RWPE1 (cell line): Measurements from ENCODE around the gene GPAT3.
"Not testable (repeated sequence)": the region's sequence is repeated elsewhere in the genome, so short reads cannot be mapped to it uniquely, and the experiment has no call there.

Experiments used
- CTCF ChIA-PET: fragments of 350-600 bp; sonication (Branson Sonifier 250); formaldehyde crosslinking; extraction: SDS; loops from one replicate; lab custom pipeline; 2021; lab: Yijun Ruan, JAX
- POLR2A ChIA-PET: fragments of 400-600 bp; formaldehyde crosslinking; extraction: SDS; loops from one replicate; lab custom pipeline; 2020; ENCODE audit warnings: antibody characterized with exemption; ENCODE audit not compliant: low non-redundant PET; lab: Yijun Ruan, JAX
- DNase-seq: peaks from one replicate; pipeline ENCODE4 v3.0.0; 2012; ENCODE audit warnings: low spot score
- H3K27ac ChIP-seq: fragments of 450-650 bp; 2 replicates; pipeline ENCODE4 v1.5.1; 2017
- CTCF ChIP-seq: fragments of 450-650 bp; conservative IDR thresholded peaks from 2 replicates; pipeline ENCODE4 v1.5.1; 2017; ENCODE audit warnings: low read depth, mild to moderate bottlenecking

GPAT3 gene

DNA sequence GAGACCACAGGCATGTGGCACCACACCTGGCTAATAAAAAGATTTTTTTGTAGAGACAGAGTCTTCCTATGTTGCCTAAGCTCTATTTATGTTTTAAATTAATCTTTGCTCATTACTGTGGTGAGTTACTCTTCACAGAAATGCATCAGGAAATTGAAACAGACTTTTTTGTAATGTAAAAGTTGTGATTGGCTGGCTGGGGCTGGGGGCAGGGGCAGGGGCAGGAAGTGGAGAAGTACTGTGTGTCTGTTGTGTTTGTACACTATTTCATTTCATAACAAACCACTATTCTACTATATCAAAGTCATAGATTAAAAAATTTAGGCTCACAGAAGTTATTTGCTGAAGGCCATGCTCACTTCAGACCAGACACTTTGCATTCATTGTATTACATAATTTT lies 31.9 kb upstream of the GPAT3 start:
- no peak overlapping the region for H3K27ac ChIP-seq
- ChIA-PET CTCF (no interaction called here), POLR2A (no interaction called here)
- no peak for TF ChIP-seq CTCF
- DNase-seq, result no peak

- DNase-seq, result no peak
- CTCF ChIA-PET, result no interaction called here
- no peak for TF ChIP-seq CTCF
These were observed 31.4 kb upstream of the GPAT3 start for GRCh38 chr4:83504503-83504902.

DNA sequence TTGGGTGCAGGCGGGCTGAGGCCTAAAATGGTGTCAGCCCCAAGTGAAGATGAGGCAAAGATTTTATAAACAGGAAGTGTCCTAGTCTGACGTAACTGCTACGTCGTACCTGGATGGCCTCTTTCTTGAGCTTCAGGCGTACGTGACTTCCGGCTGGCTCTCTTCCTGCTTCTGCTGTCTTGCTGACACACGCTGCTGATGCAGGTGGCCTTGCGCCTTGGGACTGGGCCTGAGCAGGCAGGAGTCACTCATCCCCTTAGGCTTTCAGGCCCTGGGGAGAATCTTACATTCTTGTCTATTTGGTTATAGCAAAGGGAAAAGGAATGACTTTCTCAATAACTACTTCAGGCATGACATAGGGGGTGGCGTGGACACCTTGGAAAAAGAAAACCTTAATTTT lies 30.9 kb upstream of the GPAT3 start:
- CTCF ChIA-PET, result no interaction called here
- POLR2A ChIA-PET, result no interaction called here
- DNase-seq, result no peak
- no peak for TF ChIP-seq CTCF
- no peak overlapping the region for H3K27ac ChIP-seq

More at GRCh38 chr4:83504503-83504902, 31.4 kb upstream of the GPAT3 start:
- no peak overlapping the region for H3K27ac ChIP-seq
- POLR2A ChIA-PET, result no interaction called here

GRCh38 chr4:83509156-83509585 lies 26.7 kb upstream of the GPAT3 start:
- TF ChIP-seq CTCF, result peak; percentile 49
- H3K27ac ChIP-seq, POLR2A ChIA-PET, DNase-seq: not testable (repeated sequence)
- CTCF ChIA-PET, result interaction anchor here (0.6 to 1.2 kb wide), 6 partner anchors 13 to 130 kb away, joined by 3 to 4 read pairs (median 3); no protein-coding TSS in a partner anchor

DNA sequence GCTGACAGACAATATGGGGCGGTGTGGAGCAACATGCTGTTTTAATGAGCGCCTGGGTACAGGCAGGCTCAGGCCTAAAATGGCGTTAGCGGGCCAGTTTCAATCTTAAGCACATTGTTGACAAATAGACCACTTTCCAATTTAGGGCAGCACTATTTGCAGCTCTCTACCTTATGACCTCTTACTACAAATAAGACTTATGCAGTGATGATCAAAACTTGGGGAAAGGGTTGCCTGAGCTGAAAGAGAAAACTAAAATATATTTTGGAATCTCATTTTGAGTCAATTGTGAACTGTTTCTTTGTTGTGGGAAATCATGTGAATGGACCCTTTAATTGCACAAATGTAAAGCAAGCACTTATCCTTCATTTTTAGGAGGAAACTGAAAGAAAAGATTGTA lies 25.5 kb upstream of the GPAT3 start:
- DNase-seq, result no peak
- no peak overlapping the region for H3K27ac ChIP-seq
- POLR2A ChIA-PET, result no interaction called here
- CTCF ChIA-PET, result interaction anchor here (1.2 kb wide), 1 partner anchor 72 kb away, joined by 3 read pairs; no protein-coding TSS in a partner anchor
- TF ChIP-seq CTCF, result no peak

- ChIA-PET CTCF (no interaction called here), POLR2A (no interaction called here)
- no peak for TF ChIP-seq CTCF
- no peak overlapping the region for H3K27ac ChIP-seq
- DNase-seq, result no peak
These were observed 19.7 kb upstream of the GPAT3 start for GRCh38 chr4:83516042-83516772.
